ENCODE results near the gene GPD1L. TPM values are rescaled to one million over a fixed set of nuclear protein-coding genes. Genes with fewer than 3 reads are reported as not detected.

GPD1L gene
- total and polyA plus RNA-seq, 2 donors from 2014 or later: 31.1 to 35.5 TPM

GRCh38 chr3:32175607-32176197, 69.3 kb downstream of the GPD1L start:
- H3K9me3 ChIP-seq (ENCODE audit: control insufficient read depth in 2 of 3, insufficient read depth in 1 of 3, low read length in 3 of 3): no peaks in the 10 kb centered on the region
- no peak overlapping the region for H3K9ac ChIP-seq (ENCODE audit: low read length in 3 of 3)
- no peaks in the 10 kb centered on the region for H3K36me3 ChIP-seq (ENCODE audit: control insufficient read depth in 2 of 3, insufficient read depth in 3 of 3, low read length in 3 of 3)
- peak; percentile 47 for TF ChIP-seq CTCF (IDR thresholded peaks at IDR 0.05; ENCODE audit: borderline replicate concordance, extremely low read depth, insufficient read depth)
- peaks cover 0 to 7% (median 4%) of the 10 kb centered on the region in 3 donors for H3K4me1 ChIP-seq (ENCODE audit: control insufficient read depth in 2 of 3, insufficient read depth in 2 of 3, low read depth in 1 of 3, low read length in 3 of 3)
- no peak overlapping the region for H3K27ac ChIP-seq (ENCODE audit: low read depth in 2 of 2, low read length in 2 of 2)
- no peak for FAIRE-seq
- no peak overlapping the region for H3K4me3 ChIP-seq (ENCODE audit: low read length in 3 of 3)
- DNase-seq: peak in 3 of 5 donors; percentile 46 to 80 (median 78)
- intact Hi-C loops (cut with DNase I): no loop called here
- H3K27me3 ChIP-seq (ENCODE audit: control insufficient read depth, insufficient read depth, low read length): no peaks in the 10 kb centered on the region

- Histone ChIP-seq H3K4me1 (ENCODE audit: control insufficient read depth in 2 of 3, insufficient read depth in 2 of 3, low read depth in 1 of 3, low read length in 3 of 3) (peaks cover 4 to 7% (median 5%) of the 10 kb centered on the region in 3 donors), H3K9ac (ENCODE audit: low read length in 3 of 3) (no peak overlapping the region), H3K27me3 (ENCODE audit: control insufficient read depth, insufficient read depth, low read length) (no peaks in the 10 kb centered on the region), H3K36me3 (ENCODE audit: control insufficient read depth in 2 of 3, insufficient read depth in 3 of 3, low read length in 3 of 3) (no peaks in the 10 kb centered on the region), H3K4me3 (ENCODE audit: low read length in 3 of 3) (peak overlapping the region in 1 of 3 donors; percentile 14), H3K27ac (ENCODE audit: low read depth in 2 of 2, low read length in 2 of 2) (no peak overlapping the region), H3K9me3 (ENCODE audit: control insufficient read depth in 2 of 3, insufficient read depth in 1 of 3, low read length in 3 of 3) (no peaks in the 10 kb centered on the region)
- FAIRE-seq (no peak), DNase-seq (peak in 2 of 5 donors; percentile 53 to 64)
- intact Hi-C loops (cut with DNase I): no loop called here
- TF ChIP-seq CTCF (IDR thresholded peaks at IDR 0.05; ENCODE audit: borderline replicate concordance, extremely low read depth, insufficient read depth): peak; percentile 48
Measured at GRCh38 chr3:32176989-32177701, 70.7 kb downstream of the GPD1L start.

- peak overlapping the region in 1 of 3 donors; percentile 14 for H3K4me3 ChIP-seq (ENCODE audit: low read length in 3 of 3)
- FAIRE-seq: no peak
- H3K27ac ChIP-seq (ENCODE audit: low read depth in 2 of 2, low read length in 2 of 2): no peak overlapping the region
- H3K27me3 ChIP-seq (ENCODE audit: control insufficient read depth, insufficient read depth, low read length): no peaks in the 10 kb centered on the region
- H3K4me1 ChIP-seq (ENCODE audit: control insufficient read depth in 2 of 3, insufficient read depth in 2 of 3, low read depth in 1 of 3, low read length in 3 of 3): peaks cover 4 to 7% (median 5%) of the 10 kb centered on the region in 3 donors
- no peaks in the 10 kb centered on the region for H3K9me3 ChIP-seq (ENCODE audit: control insufficient read depth in 2 of 3, insufficient read depth in 1 of 3, low read length in 3 of 3)
- no peak overlapping the region for H3K9ac ChIP-seq (ENCODE audit: low read length in 3 of 3)
- peak; percentile 94 for TF ChIP-seq CTCF (IDR thresholded peaks at IDR 0.05; ENCODE audit: borderline replicate concordance, extremely low read depth, insufficient read depth)
- DNase-seq: peak in 3 of 5 donors; percentile 76 to 86 (median 85)
- H3K36me3 ChIP-seq (ENCODE audit: control insufficient read depth in 2 of 3, insufficient read depth in 3 of 3, low read length in 3 of 3): no peaks in the 10 kb centered on the region
- intact Hi-C loops (cut with DNase I): no loop called here
Measured at GRCh38 chr3:32177702-32178198, 71.3 kb downstream of the GPD1L start.

All from kidney (tissue), 14 donors.